Body of pancreas (tissue), 4 donors: Measurements from ENCODE around the gene DKK3. TPM values are rescaled to one million over a fixed set of nuclear protein-coding genes. Genes with fewer than 3 reads are reported as not detected.

Experiments
- ATAC-seq: fragments of 150-250 bp; one replicate; pipeline ENCODE4 v1.9.1; 2016
- DNase-seq, 4 donors: peaks; one replicate each; pipeline ENCODE4 v3.0.0-alpha.2; 2019
- H3K27ac ChIP-seq, 4 donors: fragments of 200-600 bp; sonication (generic); 1 replicate in 3 of 4; 2 replicates in 1 of 4; pipeline versions ENCODE4 v1.5.1 to v1.6.1; 2016 to 2019; ENCODE audit warnings: mild to moderate bottlenecking in 1 of 4, mixed read lengths in 1 of 4, moderate library complexity in 1 of 4
- H3K27me3 ChIP-seq, 2 donors: fragments of 200-600 bp; sonication (generic); one replicate each; pipeline ENCODE4 v1.6.0; 2016; ENCODE audit warnings: mild to moderate bottlenecking in 1 of 2
- H3K36me3 ChIP-seq, 2 donors: fragments of 200-600 bp; sonication (generic); replicated peaks in 1 of 2; 2 replicates each; pipeline ENCODE4 v1.5.1; 2016; ENCODE audit warnings: low read depth in 2 of 2; ENCODE audit not compliant: insufficient read depth in 1 of 2
- H3K4me1 ChIP-seq: fragments of 200-600 bp; sonication (generic); one replicate; pipeline ENCODE4 v1.6.0; 2016
- H3K4me3 ChIP-seq, 2 donors: fragments of 200-600 bp; sonication (generic); 1 replicate in 1 of 2; 2 replicates in 1 of 2; pipeline ENCODE4 v1.5.1; 2016 to 2019
- H3K9me3 ChIP-seq, 3 donors: fragments of 200-600 bp; sonication (generic); 1 replicate in 2 of 3; 2 replicates in 1 of 3; pipeline ENCODE4 v1.5.1; 2016
- POLR2A ChIP-seq, 3 donors: fragments of 450-650 bp; IDR thresholded peaks; one replicate each; pipeline ENCODE4 v1.6.1; 2016; ENCODE audit warnings: antibody characterized with exemption in 3 of 3, mild to moderate bottlenecking in 2 of 3
- WGBS, 2 donors: methylation state at CpG; one replicate each; pipeline ENCODE4 v1.1.5; 2017; 5-methylcytosine and 5-hydroxymethylcytosine counted together
- intact Hi-C: fragments of 100-400 bp; cut with DNase I; formaldehyde crosslinking; loops from one replicate; pipeline ENCODE4 v1.15.1; 2023
- total RNA-seq, 2 donors: library from RNA; depleted of rRNA; stranded (reverse); fragments of >200 nt; gene quantifications; one replicate each; pipeline ENCODE4 v1.1.0, GENCODE V29; 2016
- TF ChIP-seq, protein P1 (sequence below), 7 experiments: fragments of 450-650 bp in 4 of 7; fragments of 200-600 bp in 3 of 7; sonication (generic) in 3 of 7; IDR thresholded peaks; one replicate each; pipeline ENCODE4 v1.5.1; 2016 to 2019; ENCODE audit warnings: antibody characterized with exemption in 7 of 7

Gene DKK3
- total RNA-seq, 2 donors from 2014 or later = 14.5 to 25.9 TPM

DNA sequence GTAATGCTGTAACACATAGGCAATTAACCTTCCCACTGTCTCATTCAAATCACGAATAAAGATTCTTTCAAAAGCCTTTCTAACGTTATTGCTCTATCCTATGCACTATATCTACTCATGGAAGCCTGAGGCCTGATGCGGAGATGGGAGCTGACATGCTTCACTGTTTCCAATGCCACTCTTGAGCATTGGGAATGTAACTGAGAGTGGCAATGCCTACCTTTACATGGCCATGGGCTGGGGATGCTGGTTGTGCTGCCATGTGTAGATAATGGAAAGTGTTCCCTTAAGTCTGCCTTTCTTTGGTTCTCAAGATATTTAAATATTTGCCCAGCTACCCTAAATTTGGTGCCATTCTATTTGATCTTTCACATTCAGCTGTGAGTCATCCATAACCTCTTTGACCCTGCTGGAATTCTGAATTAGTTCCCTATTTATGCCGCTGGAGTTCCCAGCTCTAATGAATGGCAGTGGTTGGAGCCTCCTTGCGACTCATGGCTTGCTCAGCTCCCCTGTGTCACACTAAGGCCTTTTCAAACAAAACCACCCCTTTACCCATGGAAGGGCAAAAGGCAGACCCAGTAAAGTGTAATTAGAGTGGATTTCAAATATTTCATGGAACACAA lies 21.4 kb upstream of the DKK3 start:
- no peaks in the 10 kb centered on the region for H3K36me3 ChIP-seq
- ATAC-seq (no peak), DNase-seq (no peak)
- H3K9me3 ChIP-seq = no peaks in the 10 kb centered on the region
- intact Hi-C loops = no loop called here
- H3K4me1 ChIP-seq = peaks cover 17% of the 10 kb centered on the region
- H3K27me3 ChIP-seq = no peaks in the 10 kb centered on the region
- no peak for TF ChIP-seq POLR2A (IDR thresholded peaks at IDR 0.05)
- TF ChIP-seq, protein P1, sequence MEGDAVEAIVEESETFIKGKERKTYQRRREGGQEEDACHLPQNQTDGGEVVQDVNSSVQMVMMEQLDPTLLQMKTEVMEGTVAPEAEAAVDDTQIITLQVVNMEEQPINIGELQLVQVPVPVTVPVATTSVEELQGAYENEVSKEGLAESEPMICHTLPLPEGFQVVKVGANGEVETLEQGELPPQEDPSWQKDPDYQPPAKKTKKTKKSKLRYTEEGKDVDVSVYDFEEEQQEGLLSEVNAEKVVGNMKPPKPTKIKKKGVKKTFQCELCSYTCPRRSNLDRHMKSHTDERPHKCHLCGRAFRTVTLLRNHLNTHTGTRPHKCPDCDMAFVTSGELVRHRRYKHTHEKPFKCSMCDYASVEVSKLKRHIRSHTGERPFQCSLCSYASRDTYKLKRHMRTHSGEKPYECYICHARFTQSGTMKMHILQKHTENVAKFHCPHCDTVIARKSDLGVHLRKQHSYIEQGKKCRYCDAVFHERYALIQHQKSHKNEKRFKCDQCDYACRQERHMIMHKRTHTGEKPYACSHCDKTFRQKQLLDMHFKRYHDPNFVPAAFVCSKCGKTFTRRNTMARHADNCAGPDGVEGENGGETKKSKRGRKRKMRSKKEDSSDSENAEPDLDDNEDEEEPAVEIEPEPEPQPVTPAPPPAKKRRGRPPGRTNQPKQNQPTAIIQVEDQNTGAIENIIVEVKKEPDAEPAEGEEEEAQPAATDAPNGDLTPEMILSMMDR (IDR thresholded peaks at IDR 0.05) = no peak
- no peak overlapping the region for H3K4me3 ChIP-seq
- 83% methylated on average over 5 of the region's 5 CpGs for WGBS, 2 donors
- H3K27ac ChIP-seq = peak overlapping the region in 2 of 4 donors; percentile 12 to 40

DNA sequence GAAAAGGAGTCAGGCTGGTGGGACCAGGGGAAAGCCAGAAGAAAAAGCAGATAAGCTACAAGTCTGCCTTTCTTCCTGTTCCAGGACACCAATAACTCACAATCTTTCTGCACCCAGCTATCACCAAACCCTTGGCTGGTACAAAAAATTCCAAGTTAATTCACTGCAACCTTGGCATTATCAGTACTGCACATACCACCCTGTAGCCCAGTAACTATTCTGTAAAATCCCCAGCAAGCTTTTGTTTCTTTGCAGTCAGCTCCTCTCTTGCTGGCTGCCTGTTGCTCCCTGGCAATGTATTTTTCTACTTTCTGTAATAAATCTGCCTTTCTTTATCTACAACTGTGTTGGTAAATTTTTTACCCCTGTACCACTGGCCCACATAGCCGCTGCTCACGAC lies 20.7 kb upstream of the DKK3 start:
- Histone ChIP-seq H3K36me3 (no peaks in the 10 kb centered on the region), H3K27ac (peak overlapping the region in 2 of 4 donors; percentile 12 to 40)
- intact Hi-C loops = no loop called here

DNA sequence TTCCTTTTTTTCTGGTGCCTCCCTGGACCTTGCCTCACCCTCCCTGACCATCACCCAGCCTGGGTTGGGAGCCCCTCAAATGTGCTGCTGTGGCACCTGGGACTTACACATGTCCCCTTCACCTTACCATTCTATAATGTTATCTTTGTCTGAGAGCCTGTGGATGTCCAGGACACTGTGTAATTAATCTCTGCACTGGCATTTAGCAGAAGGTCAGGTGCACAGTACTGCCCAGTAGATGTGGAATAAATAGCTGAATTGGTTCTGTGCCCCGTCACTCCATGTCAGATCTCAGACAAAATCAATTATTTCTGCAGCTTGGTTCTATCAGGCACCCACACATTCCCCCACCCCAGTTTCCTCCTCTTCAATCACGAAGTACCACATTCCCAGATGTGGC lies 19.9 kb upstream of the DKK3 start:
- no peak overlapping the region for H3K27ac ChIP-seq
- 65 to 71% methylated on average over 2 of the region's 2 CpGs for WGBS, 2 donors

More for the DNA sequence above, 20.7 kb upstream of the DKK3 start:
- DNase-seq = no peak
- peak; percentile 35 for ATAC-seq
- TF ChIP-seq POLR2A (IDR thresholded peaks at IDR 0.05) = no peak
- TF ChIP-seq, protein P1 (IDR thresholded peaks at IDR 0.05) = no peak
- no peaks in the 10 kb centered on the region for H3K9me3 ChIP-seq
- peaks cover 17% of the 10 kb centered on the region for H3K4me1 ChIP-seq
- no peaks in the 10 kb centered on the region for H3K27me3 ChIP-seq
- H3K4me3 ChIP-seq = no peak overlapping the region
- WGBS, 2 donors = 58 to 71% methylated on average over 2 of the region's 2 CpGs

DNA sequence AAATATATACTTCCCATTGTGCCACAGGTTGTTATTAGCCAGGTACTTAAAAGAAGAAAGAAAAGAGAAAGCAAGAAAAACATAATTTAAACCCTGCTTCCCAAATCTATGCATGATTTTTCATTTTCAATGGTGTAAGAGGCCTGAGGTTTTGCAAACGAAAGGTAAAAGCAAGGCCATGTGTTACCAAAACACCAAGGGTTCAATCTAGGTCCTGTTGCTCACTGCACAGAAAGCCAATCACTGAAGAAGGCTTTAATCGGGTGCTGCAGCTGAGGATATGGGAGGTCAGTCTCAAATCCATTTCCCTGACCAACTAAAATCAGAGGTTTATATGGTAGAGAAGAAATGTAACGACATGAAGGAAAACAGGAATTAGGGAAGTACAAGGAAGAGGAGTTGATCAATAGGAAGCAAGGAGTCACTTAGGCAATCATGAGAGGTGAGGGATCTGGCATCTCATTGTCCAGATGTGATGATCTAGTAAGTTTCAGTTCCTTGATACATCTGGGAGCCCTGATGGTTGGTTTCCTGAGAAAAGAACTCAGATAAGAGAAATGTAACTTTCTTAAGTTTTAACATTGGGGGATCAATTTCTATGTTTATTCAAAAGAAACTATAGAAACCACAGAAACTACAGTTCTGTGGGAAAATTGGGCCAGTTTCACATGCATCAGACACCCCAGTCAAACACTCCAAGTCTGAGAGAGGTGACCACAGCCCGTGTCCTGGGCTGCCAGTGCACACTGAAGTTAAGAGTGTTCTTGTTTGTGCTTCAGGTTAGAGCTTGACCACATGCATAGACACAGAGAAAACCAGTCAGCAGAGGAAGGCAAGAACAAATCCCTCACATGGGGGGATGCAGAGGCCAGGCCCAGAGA lies 18.1 kb upstream of the DKK3 start:
- no peak for DNase-seq
- H3K4me1 ChIP-seq = peaks cover 17% of the 10 kb centered on the region
- TF ChIP-seq, protein P1 (IDR thresholded peaks at IDR 0.05) = no peak
- no peak for TF ChIP-seq POLR2A (IDR thresholded peaks at IDR 0.05)
- H3K4me3 ChIP-seq = no peak overlapping the region
- H3K36me3 ChIP-seq = no peaks in the 10 kb centered on the region
- no peaks in the 10 kb centered on the region for H3K9me3 ChIP-seq
- no peak for ATAC-seq
- 79 to 86% methylated on average over 4 of the region's 4 CpGs for WGBS, 2 donors
- intact Hi-C loops = no loop called here
- no peak overlapping the region for H3K27ac ChIP-seq
- no peaks in the 10 kb centered on the region for H3K27me3 ChIP-seq

More for the DNA sequence above, 19.9 kb upstream of the DKK3 start:
- H3K9me3 ChIP-seq = no peaks in the 10 kb centered on the region
- ATAC-seq (no peak), DNase-seq (no peak)
- H3K4me1 ChIP-seq = peaks cover 17% of the 10 kb centered on the region
- H3K36me3 ChIP-seq = no peaks in the 10 kb centered on the region
- intact Hi-C loops = no loop called here
- TF ChIP-seq POLR2A (IDR thresholded peaks at IDR 0.05) = no peak
- TF ChIP-seq, protein P1 (IDR thresholded peaks at IDR 0.05) = no peak
- no peak overlapping the region for H3K4me3 ChIP-seq
- no peaks in the 10 kb centered on the region for H3K27me3 ChIP-seq
